Common myeloid progenitor, CD34-positive (primary cell): ENCODE measurements around the gene XRCC4.

Experiments used
- CTCF ChIA-PET: fragments of 350-600 bp; sonication (Branson Sonifier 250); formaldehyde crosslinking; loops from one replicate; lab custom pipeline; 2021; ENCODE audit warnings: antibody characterized with exemption; lab: Charles Lee
- POLR2A ChIA-PET: fragments of 350-600 bp; sonication (Branson Sonifier 250); formaldehyde crosslinking; loops from one replicate; lab custom pipeline; 2021; ENCODE audit warnings: antibody characterized with exemption; lab: Charles Lee
- DNase-seq, 3 donors: peaks; one replicate each; pipeline versions ENCODE4 v3.0.0 to v3.0.0-alpha.2; 2013
- H3K27ac ChIP-seq, 2 experiments: 1 replicate in 1 of 2; 2 replicates in 1 of 2; pipeline ENCODE4 v1.7.0; 2013; ENCODE audit warnings: inconsistent platforms in 2 of 2, low read length in 2 of 2, mild to moderate bottlenecking in 2 of 2, low read depth in 1 of 2, moderate library complexity in 1 of 2; ENCODE audit not compliant: severe bottlenecking in 2 of 2, insufficient read depth in 1 of 2, poor library complexity in 1 of 2
- H3K27me3 ChIP-seq, 5 experiments: replicated peaks in 2 of 5; 1 replicate in 3 of 5; 2 replicates in 2 of 5; pipeline versions ENCODE4 v1.6.1 to v1.7.0; 2013; ENCODE audit warnings: low read length in 4 of 5, mild to moderate bottlenecking in 2 of 5, moderate library complexity in 2 of 5, inconsistent platforms in 1 of 5; ENCODE audit not compliant: insufficient read depth in 5 of 5, control insufficient read depth in 4 of 5
- H3K36me3 ChIP-seq, 4 experiments: 1 replicate in 2 of 4; 2 replicates in 2 of 4; pipeline versions ENCODE4 v1.6.1 to v1.7.0; 2013; ENCODE audit warnings: low read length in 3 of 4, control low read depth in 1 of 4, mild to moderate bottlenecking in 1 of 4; ENCODE audit not compliant: control insufficient read depth in 4 of 4, insufficient read depth in 4 of 4
- H3K4me1 ChIP-seq, 4 experiments: 1 replicate in 3 of 4; 2 replicates in 1 of 4; pipeline versions ENCODE4 v1.6.1 to v1.7.1; 2013; ENCODE audit warnings: low read length in 3 of 4, mild to moderate bottlenecking in 3 of 4, control low read depth in 1 of 4, inconsistent platforms in 1 of 4, moderate library complexity in 1 of 4; ENCODE audit not compliant: control insufficient read depth in 4 of 4, insufficient read depth in 4 of 4; ENCODE audit errors: control extremely low read depth in 1 of 4
- H3K4me3 ChIP-seq, 7 experiments: 1 replicate in 4 of 7; 2 replicates in 3 of 7; pipeline versions ENCODE4 v1.5.1 to v1.7.0; 2013; ENCODE audit warnings: mild to moderate bottlenecking in 7 of 7, low read length in 6 of 7, moderate library complexity in 6 of 7, inconsistent platforms in 2 of 7, low read depth in 2 of 7, control low read depth in 1 of 7; ENCODE audit not compliant: insufficient read depth in 4 of 7, control insufficient read depth in 1 of 7; ENCODE audit errors: extremely low read depth in 1 of 7
- H3K9me3 ChIP-seq, 5 experiments: 1 replicate in 4 of 5; 2 replicates in 1 of 5; pipeline versions ENCODE4 v1.6.1 to v1.7.1; 2013; ENCODE audit warnings: low read length in 4 of 5, mild to moderate bottlenecking in 2 of 5, inconsistent platforms in 1 of 5, low read depth in 1 of 5, moderate library complexity in 1 of 5; ENCODE audit not compliant: control insufficient read depth in 4 of 5, insufficient read depth in 2 of 5; ENCODE audit errors: control extremely low read depth in 1 of 5
- WGBS: methylation state at CpG from one replicate; pipeline ENCODE4 v1.1.5; 2013; ENCODE audit not compliant: insufficient coverage; 5-methylcytosine and 5-hydroxymethylcytosine counted together

Gene XRCC4

GRCh38 chr5:83096660-83097339 lies 19.5 kb downstream of the XRCC4 start:
- peaks cover 0 to 21% (median 10%) of the 10 kb centered on the region in 5 experiments for H3K9me3 ChIP-seq
- H3K27ac ChIP-seq, result no peak overlapping the region
- DNase-seq, result no peak
- WGBS, result 100% methylated on average over 1 of the region's 2 CpGs
- H3K36me3 ChIP-seq, result peaks cover 0 to 5% (median 0%) of the 10 kb centered on the region in 4 experiments
- H3K27me3 ChIP-seq, result no peaks in the 10 kb centered on the region
- peaks cover 0 to 2% (median 0%) of the 10 kb centered on the region in 4 experiments for H3K4me1 ChIP-seq
- CTCF ChIA-PET, result no interaction called here
- no peak overlapping the region for H3K4me3 ChIP-seq
- POLR2A ChIA-PET, result no interaction called here

- H3K9me3 ChIP-seq, result peaks cover 0 to 20% (median 10%) of the 10 kb centered on the region in 5 experiments
- no peaks in the 10 kb centered on the region for H3K27me3 ChIP-seq
- CTCF ChIA-PET, result no interaction called here
- H3K27ac ChIP-seq, result no peak overlapping the region
- no peaks in the 10 kb centered on the region for H3K4me1 ChIP-seq
- POLR2A ChIA-PET, result no interaction called here
- no peak for DNase-seq
- WGBS, result no CpG with 5 or more reads among the region's 2 CpGs
- no peak overlapping the region for H3K4me3 ChIP-seq
- peaks cover 0 to 5% (median 0%) of the 10 kb centered on the region in 4 experiments for H3K36me3 ChIP-seq
Observed at GRCh38 chr5:83097689-83098231, 20.4 kb downstream of the XRCC4 start.

GRCh38 chr5:83099001-83099400 lies 21.7 kb downstream of the XRCC4 start:
- DNase-seq, result no peak
- CTCF ChIA-PET, result interaction anchor here (0.5 kb wide), 1 partner anchor 328 kb away, joined by 3 read pairs; no protein-coding TSS in a partner anchor

GRCh38 chr5:83099445-83099844 lies 22.1 kb downstream of the XRCC4 start:
- H3K4me3 ChIP-seq, result no peak overlapping the region
- no peaks in the 10 kb centered on the region for H3K4me1 ChIP-seq
- no peak overlapping the region for H3K27ac ChIP-seq
- DNase-seq, result no peak
- WGBS, result 100% methylated on average over 1 of the region's 1 CpG
- ChIA-PET POLR2A (no interaction called here), CTCF (no interaction called here)
- H3K36me3 ChIP-seq, result peaks cover 0 to 5% (median 0%) of the 10 kb centered on the region in 4 experiments
- H3K27me3 ChIP-seq, result no peaks in the 10 kb centered on the region
- peaks cover 0 to 8% (median 4%) of the 10 kb centered on the region in 5 experiments for H3K9me3 ChIP-seq

More at GRCh38 chr5:83099001-83099400, 21.7 kb downstream of the XRCC4 start:
- Histone ChIP-seq H3K27ac (no peak overlapping the region), H3K4me1 (no peaks in the 10 kb centered on the region), H3K9me3 (peaks cover 0 to 11% (median 4%) of the 10 kb centered on the region in 5 experiments), H3K4me3 (no peak overlapping the region), H3K36me3 (peaks cover 0 to 5% (median 0%) of the 10 kb centered on the region in 4 experiments), H3K27me3 (no peaks in the 10 kb centered on the region)
- POLR2A ChIA-PET, result no interaction called here

DNA sequence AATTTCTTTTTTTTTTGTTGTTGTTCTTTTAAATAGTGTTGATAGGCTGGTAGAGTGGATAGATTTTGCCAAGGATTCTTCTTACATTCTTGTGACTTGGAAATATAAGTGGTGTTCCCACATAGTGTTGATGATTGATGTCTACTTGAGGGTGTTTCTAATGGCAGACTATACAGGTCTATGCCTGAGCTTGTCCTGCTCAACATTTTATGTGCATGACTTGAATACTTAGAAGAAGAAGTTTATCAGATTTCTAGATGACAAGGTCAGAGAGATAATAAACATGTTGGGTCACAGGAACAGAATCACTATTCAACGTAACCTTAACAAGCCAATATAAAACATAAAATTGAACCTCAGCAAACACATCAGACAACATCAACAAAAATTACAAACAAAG lies 24.2 kb downstream of the XRCC4 start:
- ChIA-PET POLR2A (no interaction called here), CTCF (no interaction called here)
- Histone ChIP-seq H3K27ac (no peak overlapping the region), H3K4me1 (no peaks in the 10 kb centered on the region), H3K36me3 (peaks cover 0 to 3% (median 0%) of the 10 kb centered on the region in 4 experiments), H3K4me3 (no peak overlapping the region), H3K9me3 (no peaks in the 10 kb centered on the region), H3K27me3 (no peaks in the 10 kb centered on the region)
- no peak for DNase-seq
- no CpG with 5 or more reads among the region's 1 CpG for WGBS

- ChIA-PET POLR2A (no interaction called here), CTCF (no interaction called here)
- Histone ChIP-seq H3K27me3 (no peaks in the 10 kb centered on the region), H3K36me3 (peaks cover 0 to 3% (median 0%) of the 10 kb centered on the region in 4 experiments), H3K27ac (no peak overlapping the region), H3K4me1 (no peaks in the 10 kb centered on the region), H3K4me3 (no peak overlapping the region), H3K9me3 (no peaks in the 10 kb centered on the region)
- no peak for DNase-seq
Observed at GRCh38 chr5:83102364-83102980, 25.1 kb downstream of the XRCC4 start.

DNA sequence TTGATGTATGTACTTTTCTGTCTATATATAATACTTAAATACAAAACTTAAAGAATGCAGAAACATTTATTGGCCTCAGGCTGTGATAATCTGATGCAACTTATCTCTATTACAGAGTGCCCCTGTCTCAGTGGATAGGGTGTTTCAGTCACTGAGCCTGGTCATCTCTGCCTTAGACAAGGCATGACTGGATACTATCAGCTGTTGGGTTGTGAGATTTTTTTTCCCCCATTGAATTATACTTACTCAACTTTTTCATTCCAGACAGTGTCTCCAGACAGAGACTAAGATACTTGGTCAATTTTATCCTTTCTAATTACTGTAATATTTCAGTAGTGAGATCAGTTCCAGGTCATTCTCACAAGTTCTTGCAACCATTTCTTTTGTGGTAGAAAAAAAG lies 26.7 kb downstream of the XRCC4 start:
- peaks cover 0 to 3% (median 0%) of the 10 kb centered on the region in 4 experiments for H3K36me3 ChIP-seq
- H3K4me1 ChIP-seq, result no peaks in the 10 kb centered on the region
- no peak overlapping the region for H3K4me3 ChIP-seq
- no peaks in the 10 kb centered on the region for H3K27me3 ChIP-seq
- no peaks in the 10 kb centered on the region for H3K9me3 ChIP-seq
- POLR2A ChIA-PET, result no interaction called here
- H3K27ac ChIP-seq, result no peak overlapping the region
- no peak for DNase-seq
- CTCF ChIA-PET, result no interaction called here
